ENCODE measurements around the gene PIK3C2G. TPM values are rescaled to one million over a fixed set of nuclear protein-coding genes. Genes with fewer than 3 reads are reported as not detected.

PIK3C2G gene
- total and polyA plus RNA-seq, 5 experiments from 2014 or later = not detected

DNA sequence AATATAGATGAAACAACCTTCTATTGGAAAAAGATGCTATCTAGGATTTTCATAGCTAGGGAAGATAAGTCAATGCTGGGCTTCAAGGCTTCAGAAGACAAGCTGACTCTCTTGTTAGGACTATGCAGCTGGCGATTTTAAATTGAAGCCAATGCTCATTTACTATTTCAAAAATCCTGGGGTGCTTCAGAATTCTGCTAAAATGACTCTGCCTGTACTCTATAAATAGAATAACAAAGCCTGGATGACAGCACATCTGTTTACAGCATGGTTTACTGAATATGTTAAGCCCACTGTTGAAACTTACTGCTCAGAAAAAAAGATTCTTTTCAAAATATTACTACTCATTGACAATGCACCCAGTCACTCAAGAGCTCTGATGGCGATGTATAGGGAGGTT is 155.1 kb downstream of the PIK3C2G start:
- H3K36me3 Mint-ChIP-seq = no peaks in the 10 kb centered on the region
- no peaks in the 10 kb centered on the region for H3K27me3 Mint-ChIP-seq
- no peak overlapping the region for H3K4me3 Mint-ChIP-seq
- POLR2A ChIA-PET = no interaction called here
- no peak for ATAC-seq
- no peak overlapping the region for H3K27ac Mint-ChIP-seq
- no peak for DNase-seq
- peaks cover 0 to 19% (median 0%) of the 10 kb centered on the region in 9 donors for H3K9me3 Mint-ChIP-seq
- H3K4me1 Mint-ChIP-seq = no peaks in the 10 kb centered on the region

DNA sequence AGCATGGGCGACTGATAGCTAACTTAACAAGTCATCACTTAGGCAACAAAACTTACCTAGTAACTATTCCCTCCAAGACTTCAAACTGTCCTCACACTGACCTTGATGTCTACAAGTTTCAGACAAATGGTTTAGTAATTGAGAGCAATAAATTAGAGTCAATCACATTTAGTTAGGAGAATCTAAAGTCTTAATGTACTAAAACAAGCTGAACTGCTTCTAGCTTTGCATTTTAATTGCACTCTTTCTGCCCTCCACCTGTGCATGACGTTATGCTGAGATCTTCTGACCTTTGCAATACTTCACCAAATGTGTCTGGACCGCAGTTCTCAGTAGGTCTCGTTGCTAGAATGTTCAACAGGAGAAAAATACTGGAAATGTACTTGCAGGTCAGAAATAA is 158.0 kb downstream of the PIK3C2G start:
- Mint-ChIP-seq H3K36me3 (no peaks in the 10 kb centered on the region), H3K27me3 (no peaks in the 10 kb centered on the region), H3K4me1 (no peaks in the 10 kb centered on the region), H3K9me3 (peaks cover 0 to 10% (median 0%) of the 10 kb centered on the region in 9 donors), H3K4me3 (no peak overlapping the region), H3K27ac (no peak overlapping the region)
- POLR2A ChIA-PET = no interaction called here
- ATAC-seq (no peak), DNase-seq (no peak)

DNA sequence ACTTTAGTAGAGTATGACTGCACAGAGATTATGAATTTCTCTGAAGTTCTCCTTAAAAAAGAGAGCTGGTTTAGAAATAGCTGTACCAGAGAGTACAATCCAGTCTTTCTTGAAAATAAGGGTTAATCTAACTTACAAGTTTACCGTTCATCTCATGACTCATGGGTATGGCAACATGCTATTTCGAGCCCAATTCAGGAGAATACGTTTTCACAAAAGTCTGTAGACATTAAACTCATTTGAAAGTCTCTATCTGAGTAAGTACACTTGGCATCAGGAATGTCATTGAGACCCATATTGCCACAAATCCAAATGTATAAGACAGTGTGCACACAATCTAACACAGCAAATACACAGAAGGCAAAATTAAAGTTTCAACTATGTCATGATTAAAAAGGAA is 160.5 kb downstream of the PIK3C2G start:
- Mint-ChIP-seq H3K4me1 (no peaks in the 10 kb centered on the region), H3K4me3 (no peak overlapping the region), H3K36me3 (peaks cover 0 to 3% (median 0%) of the 10 kb centered on the region in 3 donors), H3K27ac (no peak overlapping the region), H3K27me3 (no peaks in the 10 kb centered on the region), H3K9me3 (peaks cover 0 to 15% (median 3%) of the 10 kb centered on the region in 9 donors)
- POLR2A ChIA-PET = no interaction called here
- DNase-seq (no peak), ATAC-seq (no peak)

DNA sequence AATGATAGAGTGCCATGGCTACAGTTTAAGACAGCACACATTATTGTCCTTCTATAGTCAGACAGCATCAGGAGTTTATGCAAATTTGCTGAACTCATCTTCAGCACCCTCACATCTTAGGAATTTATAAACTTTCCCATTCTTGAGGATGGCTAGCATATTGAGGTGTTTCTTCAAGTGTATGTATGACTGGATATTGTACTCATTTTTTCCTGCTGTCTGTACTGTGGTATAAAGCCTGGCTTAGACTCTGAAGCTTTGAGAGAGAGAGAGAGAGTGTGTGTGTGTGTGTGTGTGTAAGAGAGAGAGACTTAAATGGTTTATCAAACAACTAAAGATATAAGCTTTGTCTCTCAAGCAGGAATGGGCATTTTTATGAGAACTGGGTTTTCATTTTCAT is 161.6 kb downstream of the PIK3C2G start:
- no peak overlapping the region for H3K4me3 Mint-ChIP-seq
- H3K4me1 Mint-ChIP-seq = no peaks in the 10 kb centered on the region
- no peaks in the 10 kb centered on the region for H3K27me3 Mint-ChIP-seq
- peaks cover 0 to 3% (median 0%) of the 10 kb centered on the region in 3 donors for H3K36me3 Mint-ChIP-seq
- H3K9me3 Mint-ChIP-seq = peaks cover 0 to 10% (median 3%) of the 10 kb centered on the region in 9 donors
- POLR2A ChIA-PET = no interaction called here
- ATAC-seq = no peak
- no peak overlapping the region for H3K27ac Mint-ChIP-seq
- DNase-seq = no peak

DNA sequence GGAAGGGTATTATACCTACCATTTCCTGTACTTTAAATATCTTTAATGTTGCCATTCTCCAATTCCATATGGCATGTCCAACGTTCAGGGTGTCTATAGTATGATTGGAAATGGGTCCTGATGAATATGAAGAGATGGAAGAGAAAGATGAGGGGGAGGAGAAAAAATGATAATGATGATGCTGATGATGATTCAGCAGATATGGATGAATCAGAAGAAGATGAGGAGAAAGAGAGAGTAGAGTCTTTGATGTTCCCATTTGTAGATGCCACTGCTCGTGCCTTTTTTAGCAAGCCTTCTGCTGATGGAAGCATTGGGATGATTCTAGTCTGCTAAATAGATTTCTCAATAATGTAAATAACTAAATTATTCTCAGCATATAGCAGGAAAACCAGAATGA is 163.5 kb downstream of the PIK3C2G start:
- H3K27ac Mint-ChIP-seq = no peak overlapping the region
- H3K27me3 Mint-ChIP-seq = no peaks in the 10 kb centered on the region
- POLR2A ChIA-PET = no interaction called here
- ATAC-seq (no peak), DNase-seq (no peak)
- H3K4me1 Mint-ChIP-seq = no peaks in the 10 kb centered on the region
- H3K9me3 Mint-ChIP-seq = peaks cover 0 to 10% (median 3%) of the 10 kb centered on the region in 9 donors
- H3K4me3 Mint-ChIP-seq = no peak overlapping the region
- H3K36me3 Mint-ChIP-seq = peaks cover 0 to 3% (median 0%) of the 10 kb centered on the region in 3 donors

DNA sequence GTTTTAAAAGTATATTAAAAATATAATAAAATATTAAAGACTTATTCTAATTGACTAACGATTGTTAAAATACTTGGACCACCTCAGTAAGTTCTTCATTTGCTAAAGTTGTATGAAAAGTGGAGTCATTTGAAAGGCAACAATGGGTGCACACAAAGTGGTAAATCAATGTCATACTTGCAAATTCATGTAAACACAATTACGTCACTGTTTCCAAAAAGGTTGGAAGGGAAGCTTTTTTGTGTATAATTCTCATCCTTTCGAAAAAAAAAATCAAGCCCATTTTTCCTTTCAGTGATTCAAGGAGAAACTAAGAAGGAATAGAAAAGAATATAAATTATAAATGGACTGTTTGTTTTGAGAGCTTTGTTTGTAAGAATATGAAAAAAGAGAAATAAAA is 166.2 kb downstream of the PIK3C2G start:
- POLR2A ChIA-PET = no interaction called here
- Mint-ChIP-seq H3K27ac (no peak overlapping the region), H3K9me3 (peaks cover 0 to 10% (median 3%) of the 10 kb centered on the region in 9 donors), H3K36me3 (peaks cover 0 to 3% (median 0%) of the 10 kb centered on the region in 3 donors), H3K4me3 (no peak overlapping the region), H3K27me3 (no peaks in the 10 kb centered on the region), H3K4me1 (no peaks in the 10 kb centered on the region)
- DNase-seq (no peak), ATAC-seq (no peak)

DNA sequence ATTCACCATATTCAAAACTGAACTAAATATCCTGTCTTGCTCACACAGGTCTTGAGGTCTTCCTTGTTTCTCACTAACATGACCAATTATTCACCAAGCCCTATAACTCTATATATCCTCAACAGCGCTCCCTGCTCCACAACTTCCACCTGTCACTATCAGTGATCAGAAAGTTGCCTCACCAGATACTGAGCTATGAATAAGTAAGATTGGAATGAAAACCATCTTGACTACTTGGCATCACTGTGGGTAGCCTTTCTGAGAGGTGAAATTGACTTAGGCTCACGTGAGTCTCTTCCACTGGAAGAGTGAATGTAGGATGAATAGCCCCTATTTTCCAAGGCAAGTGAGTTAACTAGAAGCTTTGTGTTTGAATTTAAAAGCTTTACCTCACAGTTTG is 167.1 kb downstream of the PIK3C2G start:
- POLR2A ChIA-PET = no interaction called here

DNA sequence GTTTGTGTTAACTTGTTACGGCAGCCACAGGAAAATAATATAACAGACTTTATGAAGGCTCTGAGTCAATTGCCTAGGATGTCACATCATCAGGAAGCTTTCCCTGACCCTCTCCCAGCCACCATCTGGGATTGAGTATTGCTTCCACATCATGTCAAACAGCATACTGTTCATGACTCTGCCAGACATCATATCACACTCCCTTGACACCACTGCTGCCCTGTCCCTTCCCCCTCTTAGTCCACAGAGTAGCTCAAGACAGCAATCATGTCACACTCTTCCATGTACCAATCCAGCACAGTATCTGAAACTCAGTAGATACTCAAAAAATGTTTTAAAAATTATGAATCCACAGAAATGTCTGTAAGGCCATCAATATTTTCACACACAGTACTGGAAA is 168.0 kb downstream of the PIK3C2G start:
- peaks cover 0 to 11% (median 3%) of the 10 kb centered on the region in 9 donors for H3K9me3 Mint-ChIP-seq
- DNase-seq (no peak), ATAC-seq (no peak)
- H3K4me3 Mint-ChIP-seq = no peak overlapping the region
- no peak overlapping the region for H3K27ac Mint-ChIP-seq
- POLR2A ChIA-PET = no interaction called here
- peaks cover 0 to 3% (median 0%) of the 10 kb centered on the region in 3 donors for H3K36me3 Mint-ChIP-seq
- no peaks in the 10 kb centered on the region for H3K4me1 Mint-ChIP-seq
- no peaks in the 10 kb centered on the region for H3K27me3 Mint-ChIP-seq

More for the DNA sequence above, 167.1 kb downstream of the PIK3C2G start:
- ATAC-seq (no peak), DNase-seq (no peak)
- H3K9me3 Mint-ChIP-seq = peaks cover 0 to 10% (median 3%) of the 10 kb centered on the region in 9 donors
- no peak overlapping the region for H3K4me3 Mint-ChIP-seq
- H3K27me3 Mint-ChIP-seq = no peaks in the 10 kb centered on the region
- H3K27ac Mint-ChIP-seq = no peak overlapping the region
- H3K36me3 Mint-ChIP-seq = peaks cover 0 to 3% (median 0%) of the 10 kb centered on the region in 3 donors
- H3K4me1 Mint-ChIP-seq = no peaks in the 10 kb centered on the region

DNA sequence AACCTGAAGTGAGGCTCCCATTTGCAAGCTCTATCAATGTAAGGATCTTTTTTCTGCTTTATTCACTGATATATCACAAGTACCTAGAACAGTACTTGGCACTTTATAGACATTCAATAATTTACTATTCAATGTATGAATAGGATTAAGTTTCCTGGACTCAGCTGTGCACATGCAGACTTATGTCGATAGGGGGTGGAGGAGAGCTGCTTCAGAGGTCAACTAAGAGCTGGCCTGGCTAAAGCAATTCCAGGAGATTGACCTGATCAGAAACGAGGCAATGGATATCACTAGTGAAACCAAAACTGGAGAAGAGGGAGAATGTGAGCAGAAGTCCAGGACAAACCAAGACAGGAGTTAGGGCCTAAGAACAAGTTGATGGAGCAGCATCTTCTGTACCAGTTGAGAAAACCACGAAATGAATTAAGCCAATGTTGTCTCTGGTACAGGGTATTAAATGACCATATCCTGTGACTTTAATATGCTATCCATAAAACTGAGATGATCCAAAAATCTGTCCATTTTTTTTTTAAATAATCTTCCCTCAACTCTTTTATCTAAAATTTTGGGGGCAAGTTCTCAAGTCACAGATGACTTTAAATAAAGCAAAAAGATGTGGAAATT is 169.2 kb downstream of the PIK3C2G start:
- H3K36me3 Mint-ChIP-seq = peaks cover 0 to 3% (median 0%) of the 10 kb centered on the region in 3 donors
- ATAC-seq = no peak
- peaks cover 0 to 13% (median 0%) of the 10 kb centered on the region in 9 donors for H3K9me3 Mint-ChIP-seq
- H3K4me3 Mint-ChIP-seq = no peak overlapping the region
- H3K27ac Mint-ChIP-seq = no peak overlapping the region
- DNase-seq = no peak
- no peaks in the 10 kb centered on the region for H3K4me1 Mint-ChIP-seq
- POLR2A ChIA-PET = no interaction called here
- no peaks in the 10 kb centered on the region for H3K27me3 Mint-ChIP-seq

DNA sequence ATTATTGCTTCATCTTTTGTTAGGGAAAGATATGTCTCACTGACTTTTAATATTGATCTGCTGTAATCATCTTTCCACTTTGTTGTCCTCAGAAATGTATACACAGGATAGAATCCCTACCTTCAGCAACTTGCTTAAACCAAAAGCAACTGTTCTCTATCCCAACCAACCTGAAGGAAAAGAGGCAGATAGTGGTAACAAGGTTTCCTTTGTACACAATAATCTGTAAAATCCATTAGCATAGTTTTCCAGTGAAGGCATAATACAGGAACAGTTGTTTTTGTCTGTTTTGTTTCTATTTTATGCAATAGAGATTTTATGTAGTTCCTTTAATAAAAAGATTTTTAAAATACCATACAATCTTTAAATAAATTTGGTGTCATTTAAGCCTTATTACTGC is 170.5 kb downstream of the PIK3C2G start:
- Mint-ChIP-seq H3K9me3 (peaks cover 0 to 16% (median 0%) of the 10 kb centered on the region in 9 donors), H3K36me3 (no peaks in the 10 kb centered on the region), H3K4me1 (no peaks in the 10 kb centered on the region), H3K4me3 (no peak overlapping the region), H3K27ac (no peak overlapping the region), H3K27me3 (no peaks in the 10 kb centered on the region)
- ATAC-seq (no peak), DNase-seq (no peak)
- POLR2A ChIA-PET = no interaction called here

DNA sequence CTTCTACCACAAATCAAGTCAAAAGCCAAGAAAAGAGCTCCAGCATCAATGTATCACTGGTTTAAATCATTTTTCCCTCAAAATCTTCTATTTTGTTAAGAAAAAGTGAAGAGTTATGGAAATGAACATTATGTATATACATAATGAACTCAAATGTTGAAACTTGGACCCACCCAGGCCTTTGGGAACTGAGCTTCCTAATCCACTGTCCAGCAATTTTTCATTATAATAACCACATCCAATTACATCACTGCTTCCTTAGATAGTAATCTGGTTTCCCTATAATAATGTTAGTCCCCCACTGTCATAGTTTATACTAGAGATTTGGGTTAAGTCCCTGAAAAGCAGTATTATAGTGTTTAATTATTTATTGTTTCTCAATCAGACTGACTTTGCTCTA is 170.9 kb downstream of the PIK3C2G start:
- no peaks in the 10 kb centered on the region for H3K27me3 Mint-ChIP-seq
- POLR2A ChIA-PET = no interaction called here
- no peaks in the 10 kb centered on the region for H3K36me3 Mint-ChIP-seq
- DNase-seq (no peak), ATAC-seq (no peak)
- H3K9me3 Mint-ChIP-seq = peaks cover 0 to 16% (median 0%) of the 10 kb centered on the region in 9 donors
- no peaks in the 10 kb centered on the region for H3K4me1 Mint-ChIP-seq
- no peak overlapping the region for H3K4me3 Mint-ChIP-seq
- H3K27ac Mint-ChIP-seq = no peak overlapping the region

DNA sequence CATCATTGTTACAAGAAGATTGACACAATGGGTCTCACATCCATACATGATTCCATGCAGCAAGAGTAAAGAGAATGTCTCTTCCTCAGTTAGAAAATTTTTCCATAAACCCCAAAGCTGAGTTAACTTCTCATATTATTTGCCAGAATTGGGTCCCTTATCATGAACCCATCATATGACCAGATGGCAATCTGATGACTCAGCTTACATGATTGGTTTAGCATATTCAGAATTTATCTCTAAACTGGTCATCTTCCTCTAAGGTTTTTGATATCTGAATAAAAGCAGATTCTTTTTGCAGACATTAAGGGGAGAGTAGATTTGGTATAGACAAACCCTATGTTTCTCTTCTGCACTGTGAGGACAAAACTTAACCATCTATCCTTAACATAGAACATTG is 174.9 kb downstream of the PIK3C2G start:
- Mint-ChIP-seq H3K27me3 (no peaks in the 10 kb centered on the region), H3K9me3 (peaks cover 0 to 16% (median 0%) of the 10 kb centered on the region in 9 donors), H3K4me3 (no peak overlapping the region), H3K27ac (no peak overlapping the region), H3K4me1 (no peaks in the 10 kb centered on the region), H3K36me3 (no peaks in the 10 kb centered on the region)
- POLR2A ChIA-PET = no interaction called here
- no peak for ATAC-seq
- DNase-seq = no peak

DNA sequence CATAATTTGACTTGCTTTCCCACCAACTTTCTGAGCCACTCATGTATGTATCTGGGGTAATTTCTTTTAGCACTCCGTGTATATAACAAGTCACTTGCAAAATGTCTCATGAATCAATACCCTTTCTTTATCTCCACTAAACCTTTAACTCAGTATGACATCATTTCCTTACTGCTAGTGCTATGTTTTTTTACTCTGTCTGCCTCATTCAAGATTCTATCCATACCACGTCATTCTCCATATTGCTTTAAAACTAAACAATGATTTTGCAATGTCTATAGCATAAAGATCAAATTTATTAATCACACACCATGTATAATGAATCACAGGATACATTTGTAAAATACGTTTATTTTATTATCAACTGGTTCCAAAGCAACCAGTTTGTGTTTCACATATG is 178.2 kb downstream of the PIK3C2G start:
- no peak for ATAC-seq

DNA sequence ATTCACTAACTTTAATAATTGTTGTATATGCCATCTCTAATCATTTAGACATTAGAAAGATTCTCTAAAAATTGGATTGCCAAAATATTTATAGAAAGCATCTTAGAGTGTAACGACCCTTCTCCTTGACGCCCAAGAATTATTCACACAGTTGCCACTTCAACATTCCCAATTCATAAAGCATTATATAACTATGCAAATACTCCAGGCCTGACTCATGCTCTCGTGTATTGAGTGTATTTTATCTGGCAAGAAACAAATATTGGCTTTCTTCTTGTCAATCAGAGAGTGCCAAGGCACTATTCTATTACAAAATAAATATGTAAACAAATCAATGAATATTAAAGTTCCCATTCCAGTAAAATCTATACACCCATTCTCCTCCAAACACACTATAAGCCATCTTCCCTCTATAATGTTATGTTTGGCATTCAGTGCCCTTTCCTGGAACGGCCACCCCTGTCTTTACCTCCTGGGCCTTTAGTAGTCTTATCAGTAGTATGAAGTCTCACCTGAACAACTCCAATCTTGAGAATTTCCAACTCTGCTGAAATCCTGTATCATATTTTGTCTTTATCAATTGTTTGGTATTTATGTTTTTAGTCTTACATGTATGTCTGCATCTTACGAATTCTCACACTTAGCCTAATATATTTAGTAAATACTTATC is 182.6 kb downstream of the PIK3C2G start:
- H3K27ac Mint-ChIP-seq = no peak overlapping the region
- H3K4me1 Mint-ChIP-seq = no peaks in the 10 kb centered on the region
- H3K9me3 Mint-ChIP-seq = peaks cover 0 to 8% (median 0%) of the 10 kb centered on the region in 9 donors
- H3K4me3 Mint-ChIP-seq = no peak overlapping the region
- no peaks in the 10 kb centered on the region for H3K27me3 Mint-ChIP-seq
- no peaks in the 10 kb centered on the region for H3K36me3 Mint-ChIP-seq
- no peak for DNase-seq
- ATAC-seq = no peak
- POLR2A ChIA-PET = no interaction called here

More for the DNA sequence above, 178.2 kb downstream of the PIK3C2G start:
- no peaks in the 10 kb centered on the region for H3K4me1 Mint-ChIP-seq
- peaks cover 0 to 11% (median 0%) of the 10 kb centered on the region in 9 donors for H3K9me3 Mint-ChIP-seq
- no peaks in the 10 kb centered on the region for H3K36me3 Mint-ChIP-seq
- no peak overlapping the region for H3K4me3 Mint-ChIP-seq
- no peaks in the 10 kb centered on the region for H3K27me3 Mint-ChIP-seq
- POLR2A ChIA-PET = no interaction called here
- no peak overlapping the region for H3K27ac Mint-ChIP-seq
- DNase-seq = no peak
